K562 (cell line): ENCODE data around the gene SHISA2. TPM values are rescaled to one million over a fixed set of nuclear protein-coding genes. Genes with fewer than 3 reads are reported as not detected.
A peak's percentile ranks its signal among the peaks of the same experiment; 100 is the strongest.

Experiments
- ATAC-seq: fragments of 200-7000 bp; cut with Tn5 transposase; 3 replicates; pipeline ENCODE4 v1.9.1; 2020; ENCODE audit warnings: moderate library complexity
- BruUV-seq: library from RNA; stranded (reverse); fragments of 400-500 nt; replicated peaks from 2 replicates; lab custom pipeline; 2021; lab: Mats Ljungman, UMichigan
- CTCF ChIA-PET: fragments of 300-600 bp; formaldehyde crosslinking; extraction: SDS; loops from one replicate; lab custom pipeline; 2021; ENCODE audit warnings: low intra/inter-chr PET ratio; lab: Yijun Ruan, JAX
- POLR2A ChIA-PET: fragments of 300-600, 350-650 bp; sonication (Branson Sonifier 250); formaldehyde crosslinking; extraction: SDS; loops from one replicate; lab custom pipeline; 2021; ENCODE audit warnings: antibody characterized with exemption, inconsistent platforms; lab: Yijun Ruan, JAX
- DNase-seq, 4 experiments: peaks; one replicate each; pipeline versions ENCODE4 v3.0.0 to v3.0.0-alpha.2; 2011 to 2018; ENCODE audit warnings: low spot score in 3 of 4, mixed read lengths in 3 of 4; ENCODE audit errors: extremely low read depth in 1 of 4
- FAIRE-seq: peaks from 2 replicates; lab custom pipeline; 2011; peaks lifted over from hg19 to GRCh38; lab: Jason Lieb, UNC
- H2AFZ ChIP-seq: 2 replicates; pipeline ENCODE4 v1.6.0; 2011; ENCODE audit warnings: low read depth, low read length, control low read depth, inconsistent platforms
- H3K27ac ChIP-seq: fragments of 200-600 bp; 3 replicates; pipeline ENCODE4 v1.8.0; 2011; ENCODE audit warnings: low read depth, mild to moderate bottlenecking, control low read depth, inconsistent platforms, low read length, moderate library complexity, mixed read lengths; ENCODE audit errors: extremely low read depth
- H3K27me3 ChIP-seq, 2 experiments: fragments of 300-600 bp in 1 of 2; 2 replicates in 1 of 2; 3 replicates in 1 of 2; pipeline versions ENCODE4 v1.6.0 to v1.8.0; 2011; ENCODE audit warnings: inconsistent platforms in 2 of 2, low read length in 2 of 2, mild to moderate bottlenecking in 1 of 2, mixed read lengths in 1 of 2, moderate library complexity in 1 of 2; ENCODE audit not compliant: control insufficient read depth in 2 of 2, insufficient read depth in 2 of 2
- H3K36me3 ChIP-seq: fragments of 300-600 bp; 3 replicates; pipeline ENCODE4 v1.8.0; 2011; ENCODE audit warnings: mild to moderate bottlenecking, low read length, inconsistent platforms; ENCODE audit not compliant: control insufficient read depth, insufficient read depth
- H3K4me1 ChIP-seq, 2 experiments: fragments of 200-600 bp in 1 of 2; replicated peaks in 1 of 2; 2 replicates in 1 of 2; 3 replicates in 1 of 2; pipeline versions ENCODE4 v1.5.1 to v1.8.0; 2011; ENCODE audit warnings: inconsistent platforms in 2 of 2, low read length in 2 of 2, mild to moderate bottlenecking in 1 of 2, mixed read lengths in 1 of 2, moderate library complexity in 1 of 2; ENCODE audit not compliant: control insufficient read depth in 2 of 2, insufficient read depth in 2 of 2
- H3K4me2 ChIP-seq: 2 replicates; pipeline ENCODE4 v1.6.1; 2011; ENCODE audit warnings: low read length, control low read depth, inconsistent platforms, mixed read lengths; ENCODE audit not compliant: insufficient read depth
- H3K4me3 ChIP-seq: fragments of 200-600 bp; sonication (generic), shearing (Covaris generic); 2 replicates; pipeline ENCODE4 v1.5.1; 2016; ENCODE audit warnings: control low read depth, inconsistent platforms
- H3K79me2 ChIP-seq: fragments of 200-600 bp; 3 replicates; pipeline ENCODE4 v1.8.0; 2011; ENCODE audit warnings: low read length, inconsistent platforms; ENCODE audit not compliant: control insufficient read depth, insufficient read depth
- H3K9ac ChIP-seq, 2 experiments: 2 replicates each; pipeline versions ENCODE4 v1.6.0 to v1.6.1; 2011; ENCODE audit warnings: low read depth in 2 of 2, low read length in 2 of 2, control low read depth in 1 of 2, inconsistent platforms in 1 of 2, mild to moderate bottlenecking in 1 of 2, mixed read lengths in 1 of 2; ENCODE audit not compliant: insufficient read depth in 1 of 2
- H3K9me1 ChIP-seq: one replicate; pipeline ENCODE4 v1.6.0; 2011; ENCODE audit warnings: inconsistent platforms, mild to moderate bottlenecking, low read length, moderate library complexity; ENCODE audit not compliant: control insufficient read depth, insufficient read depth
- H3K9me3 ChIP-seq: replicated peaks from 2 replicates; pipeline ENCODE4 v1.5.1; 2011; ENCODE audit warnings: low read depth, low read length, inconsistent platforms; ENCODE audit not compliant: control insufficient read depth, insufficient read depth
- H4K20me1 ChIP-seq: replicated peaks from 2 replicates; pipeline ENCODE4 v1.6.1; 2011; ENCODE audit warnings: low read length, inconsistent platforms, mixed read lengths; ENCODE audit not compliant: control insufficient read depth, insufficient read depth
- C11orf30 ChIP-seq: fragments of 450-650 bp; IDR thresholded peaks from 2 replicates; pipeline ENCODE4 v1.6.1; 2016; ENCODE audit warnings: low read depth, mild to moderate bottlenecking
- ETV5 ChIP-seq: sonication (generic); formaldehyde crosslinking; IDR thresholded peaks from 2 replicates; pipeline ENCODE4 v1.4.0; 2020; ENCODE audit warnings: low read depth, mild to moderate bottlenecking, missing genetic modification reagents
- MAFF ChIP-seq: IDR thresholded peaks from 2 replicates; pipeline ENCODE4 v1.6.1; 2012; ENCODE audit warnings: low read length, improper control_type of control experiment
- MAFG ChIP-seq: fragments of 450-650 bp; conservative IDR thresholded peaks from 2 replicates; pipeline ENCODE4 v1.6.1; 2016; ENCODE audit warnings: missing genetic modification characterization, missing compliant biosample characterization
- MAFK ChIP-seq: IDR thresholded peaks from 2 replicates; pipeline ENCODE4 v1.6.1; 2011; ENCODE audit warnings: low read length, improper control_type of control experiment
- RBM14 ChIP-seq: fragments of 200-400 bp; formaldehyde crosslinking; IDR thresholded peaks from 2 replicates; pipeline ENCODE4 v1.6.1; 2018; ENCODE audit warnings: low read depth, mild to moderate bottlenecking, low read length, moderate library complexity, borderline replicate concordance; ENCODE audit not compliant: insufficient read depth
- RFX5 ChIP-seq: IDR thresholded peaks from 2 replicates; pipeline ENCODE4 v1.6.1; 2011; ENCODE audit warnings: low read depth, mild to moderate bottlenecking, improper control_type of control experiment, low read length
- SP1 ChIP-seq: sonication (generic); formaldehyde crosslinking; IDR thresholded peaks from 2 replicates; pipeline ENCODE4 v1.8.1; 2022; ENCODE audit warnings: mild to moderate bottlenecking, missing genetic modification reagents
- ZNF316 ChIP-seq: fragments of 450-650 bp; IDR thresholded peaks from 2 replicates; pipeline ENCODE4 v1.6.1; 2016
- WGBS: fragments of 100-300 bp; shearing (Covaris generic); methylation state at CpG from one replicate; pipeline ENCODE4 v1.1.6; 2016; ENCODE audit warnings: low coverage, mixed read lengths; ENCODE audit not compliant: insufficient coverage; ENCODE audit errors: missing lambda C conversion rate; 5-methylcytosine and 5-hydroxymethylcytosine counted together
- in situ Hi-C: fragments of 300-500 bp; cut with MboI; formaldehyde crosslinking; loops from 4 replicates; pipeline ENCODE4 v1.15.0; 2018; ENCODE audit warnings: inconsistent platforms, mixed read lengths
- intact Hi-C: fragments of 100-400 bp; cut with micrococcal nuclease; formaldehyde crosslinking; loops from 2 replicates; pipeline ENCODE4 v1.14.2; 2022
- polyA plus RNA-seq, 8 experiments: library from polyadenylated mRNA; depleted of rRNA in 4 of 8; stranded (reverse) in 5 of 8; unstranded in 3 of 8; fragments of >200 nt; fragmentation: Nextera tagmentation in 2 of 8; fragmentation: Illumina TruSeq in 1 of 8; extraction: Ambion mirVana in 2 of 8; extraction: Trizol in 1 of 8; gene quantifications; 2 replicates each; pipeline versions ENCODE4 v1.2.1 to v1.2.3, GENCODE V29; 2011 to 2014; ENCODE audit warnings: inconsistent platforms in 1 of 8, missing spikeins in 1 of 8
- total RNA-seq, 7 experiments: library from RNA; depleted of rRNA in 6 of 7; stranded (reverse); fragments of >200 nt in 6 of 7; fragmentation: Illumina TruSeq in 2 of 7; extraction: Trizol in 2 of 7; gene quantifications; 2 replicates each; pipeline versions ENCODE4 v1.2.1 to v1.2.3, GENCODE V29; 2011 to 2021; ENCODE audit warnings: low replicate concordance in 1 of 7

SHISA2 gene
- total and polyA plus RNA-seq, 9 of the 15 experiments (the other 6 are each of a cell fraction or from before 2014, with no cell fraction given), result not detected

- ChIA-PET POLR2A (interaction anchor here (1.1 kb wide), 1 partner anchor 32 kb away, joined by 3 read pairs; no protein-coding TSS in a partner anchor), CTCF (no interaction called here)
- no peak for DNase-seq
- Histone ChIP-seq H3K9me3 (no peaks in the 10 kb centered on the region), H3K79me2 (no peaks in the 10 kb centered on the region), H3K27ac (no peak overlapping the region), H3K9me1 (no peaks in the 10 kb centered on the region), H3K9ac (no peak overlapping the region), H3K4me2 (no peak overlapping the region), H3K27me3 (peaks cover 0 to 12% of the 10 kb centered on the region in 2 experiments; a peak in 2 of 5 replicates), H2AFZ (no peak overlapping the region), H3K4me1 (no peaks in the 10 kb centered on the region), H3K36me3 (no peaks in the 10 kb centered on the region), H3K4me3 (no peak overlapping the region), H4K20me1 (no peaks in the 10 kb centered on the region)
- TF ChIP-seq RFX5, result no peak
- no peak for TF ChIP-seq ETV5 (CRISPR knock-in tag)
- TF ChIP-seq C11orf30, result peak; percentile 55
- TF ChIP-seq MAFG (tag), result peak; percentile 55
- TF ChIP-seq SP1 (CRISPR knock-in tag), result no peak
- TF ChIP-seq RBM14, result no peak
- peak; percentile 88 for TF ChIP-seq MAFK
- TF ChIP-seq MAFF, result peak; percentile 86
- peak; percentile 78 for TF ChIP-seq ZNF316
- no peak for FAIRE-seq
- 0% methylated on average over 1 of the region's 1 CpG for WGBS
- intact Hi-C loops (no loop called here), in situ Hi-C loops (no loop called here)
- no TSS peak for BruUV-seq
- no peak for ATAC-seq
Observed at GRCh38 chr13:26042785-26043184, 9.0 kb downstream of the SHISA2 start.
